ENCODE results near the gene LSS.
"Not testable (repeated sequence)": the region's sequence is repeated elsewhere in the genome, so short reads cannot be mapped to it uniquely, and the experiment has no call there.

Gene LSS

GRCh38 chr21:46151261-46151988, 77.1 kb downstream of the LSS start:
- DNase-seq, result no peak

- DNase-seq, result no peak
These were observed 78.0 kb downstream of the LSS start for GRCh38 chr21:46150491-46151121.

- DNase-seq, result no peak
These were observed 78.5 kb downstream of the LSS start for GRCh38 chr21:46150073-46150472.

- no peak for DNase-seq
These were observed 79.2 kb downstream of the LSS start for GRCh38 chr21:46149205-46149901.

- no peak for DNase-seq
These were observed 80.5 kb downstream of the LSS start for GRCh38 chr21:46148106-46148505.

GRCh38 chr21:46147429-46147828, 81.1 kb downstream of the LSS start:
- not testable (repeated sequence) for DNase-seq

GRCh38 chr21:46146856-46147255, 81.7 kb downstream of the LSS start:
- DNase-seq, result no peak

- DNase-seq, result no peak
These were observed 82.5 kb downstream of the LSS start for GRCh38 chr21:46145840-46146691.

- DNase-seq, result no peak
These were observed 83.3 kb downstream of the LSS start for GRCh38 chr21:46145159-46145839.

GRCh38 chr21:46144464-46145070, 84.0 kb downstream of the LSS start:
- no peak for DNase-seq

GRCh38 chr21:46142582-46143473, 85.7 kb downstream of the LSS start:
- no peak for DNase-seq

GRCh38 chr21:46141767-46142581, 86.6 kb downstream of the LSS start:
- DNase-seq, result no peak

GRCh38 chr21:46140352-46141003, 88.1 kb downstream of the LSS start:
- DNase-seq, result not testable (repeated sequence)

- no peak for DNase-seq
These were observed 88.9 kb downstream of the LSS start for GRCh38 chr21:46139686-46140085.

GRCh38 chr21:46138383-46138970, 90.1 kb downstream of the LSS start:
- no peak for DNase-seq

All from GF-D8 (cell line).